Stimulated activated CD4-positive, alpha-beta T cell treated with anti-CD3 and anti-CD28 coated beads, Interleukin-15, amount 100 ng/mL, for 48 hours (primary cell): ENCODE results near the gene SDK1.

Source experiments
- DNase-seq, 2 donors: peaks; one replicate each; pipeline ENCODE4 v3.0.0-alpha.2; 2020; ENCODE audit warnings: low read depth in 2 of 2

Gene SDK1

DNA sequence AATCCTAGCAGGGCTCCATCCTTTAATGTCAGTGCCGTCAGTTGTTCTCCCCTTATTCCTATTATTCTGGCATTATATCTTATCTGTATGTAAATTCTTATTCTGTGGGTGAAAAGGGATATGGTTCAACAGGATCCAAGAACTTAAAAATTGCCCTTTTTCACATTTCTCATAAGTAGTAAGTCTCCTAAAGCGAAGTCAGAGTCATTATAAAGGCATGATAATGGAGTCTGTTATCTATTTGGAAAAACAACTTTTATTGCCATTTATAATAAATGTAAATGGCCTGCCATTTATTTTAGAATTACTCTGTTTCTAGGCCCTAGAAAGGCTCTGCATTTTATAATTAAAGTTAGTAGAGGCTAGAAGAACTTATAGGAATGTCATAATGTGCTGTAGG, 31.3 kb downstream of the SDK1 start:
- no peak for DNase-seq

DNA sequence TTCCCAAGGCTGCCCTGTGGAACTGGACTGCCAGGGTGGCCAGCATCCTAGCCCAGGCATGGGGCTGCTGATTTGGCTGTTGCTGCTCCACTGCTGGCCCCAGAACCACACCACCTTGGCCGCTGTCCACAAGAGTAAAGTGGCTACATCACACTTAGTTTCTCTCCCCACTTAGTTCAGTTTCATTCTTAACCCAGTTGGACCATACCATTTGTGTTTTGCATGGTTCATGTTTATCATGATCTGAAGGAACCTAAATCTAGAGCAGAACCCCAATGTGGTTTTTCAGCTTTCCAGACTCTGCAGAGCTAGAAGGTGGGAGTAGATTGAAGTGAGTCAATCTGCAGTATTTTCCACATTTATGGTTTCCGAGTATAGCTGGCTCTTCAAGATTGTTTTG, 32.8 kb downstream of the SDK1 start:
- no peak for DNase-seq

DNA sequence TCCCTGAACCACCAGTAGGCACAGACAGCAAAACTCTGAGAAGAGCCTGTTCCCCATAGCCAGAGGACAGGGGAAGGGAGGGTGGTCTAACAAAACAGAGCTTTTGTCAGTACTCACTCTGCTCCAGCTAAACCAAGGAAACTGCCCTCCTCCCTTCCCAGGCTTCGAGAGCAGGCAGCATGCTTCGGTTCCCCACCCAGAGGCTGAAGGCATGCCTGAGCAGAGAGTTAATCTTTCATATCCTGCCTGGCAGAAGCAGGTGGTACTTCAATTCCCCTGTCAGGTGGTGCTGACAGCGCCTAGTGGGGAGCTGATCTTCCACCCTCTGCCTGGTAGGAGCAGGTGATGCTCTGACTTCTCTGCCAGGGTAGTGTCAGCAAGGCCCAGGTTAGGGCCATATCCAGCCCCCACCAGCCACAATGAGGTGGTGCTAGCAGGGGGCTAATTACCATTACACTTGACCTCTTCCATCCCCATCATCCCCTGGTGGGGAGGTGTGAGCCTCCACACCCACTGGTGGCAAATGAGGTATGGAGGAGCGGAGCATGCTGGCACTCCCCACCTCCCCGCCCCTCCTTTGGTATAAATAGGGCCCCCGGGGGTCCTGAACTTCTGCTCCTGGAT, 35.1 kb downstream of the SDK1 start:
- DNase-seq = no peak

DNA sequence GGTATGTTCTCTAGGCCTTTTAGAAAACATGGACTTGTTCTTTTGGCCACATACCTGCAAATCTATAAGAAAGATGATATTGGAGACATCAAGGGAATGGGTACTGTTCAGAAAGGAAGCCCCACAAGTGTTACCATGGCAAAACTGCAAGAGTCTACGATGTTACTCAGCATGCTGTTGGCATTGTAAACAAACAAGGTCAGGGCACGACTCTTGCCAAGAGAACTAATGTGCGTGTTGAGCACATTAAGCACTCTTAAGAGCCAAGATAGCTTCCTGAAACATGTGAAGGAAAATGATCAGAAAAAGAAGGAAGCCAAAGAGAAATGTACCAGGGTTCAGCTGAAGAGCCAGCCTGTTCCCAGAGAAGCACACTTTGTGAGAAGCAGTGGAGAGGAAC, 37.1 kb downstream of the SDK1 start:
- DNase-seq = no peak

DNA sequence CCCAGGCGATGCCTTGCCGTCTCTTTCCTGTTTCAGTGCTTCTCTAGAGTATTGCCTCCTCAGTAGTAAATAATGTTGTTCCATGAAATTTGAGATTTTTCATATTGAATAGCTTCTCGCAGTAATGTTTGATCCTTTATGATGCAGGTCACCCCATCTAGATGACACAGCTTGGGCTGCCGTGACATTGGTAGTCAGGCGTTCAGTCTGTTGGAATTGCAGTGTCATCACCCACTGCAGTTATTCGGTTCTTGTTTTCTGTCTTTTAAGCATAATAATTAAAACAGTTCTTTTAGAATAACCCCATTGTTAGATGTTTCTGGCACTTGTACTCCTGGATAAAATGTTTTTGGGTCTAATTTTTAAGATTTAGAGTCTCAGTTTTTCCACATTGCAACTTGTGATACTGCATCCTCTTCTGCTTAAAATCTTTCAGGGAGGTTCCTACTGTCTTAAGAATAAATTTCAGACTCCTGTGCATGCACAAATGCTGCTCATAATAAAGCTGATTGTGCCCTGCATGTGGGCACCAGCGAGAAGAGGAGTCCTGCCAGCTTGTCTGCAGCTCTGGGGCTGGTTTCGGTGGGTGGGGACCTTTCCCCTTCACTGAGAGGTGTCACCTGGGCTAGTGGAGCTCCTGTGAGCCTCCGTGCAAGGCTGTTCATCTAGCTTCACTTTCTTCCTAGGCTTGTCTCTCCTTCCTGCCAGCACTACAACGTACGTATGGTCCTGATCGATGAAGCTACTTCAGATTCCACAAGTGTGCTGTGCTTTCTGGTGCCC, 44.8 kb downstream of the SDK1 start:
- no peak for DNase-seq

DNA sequence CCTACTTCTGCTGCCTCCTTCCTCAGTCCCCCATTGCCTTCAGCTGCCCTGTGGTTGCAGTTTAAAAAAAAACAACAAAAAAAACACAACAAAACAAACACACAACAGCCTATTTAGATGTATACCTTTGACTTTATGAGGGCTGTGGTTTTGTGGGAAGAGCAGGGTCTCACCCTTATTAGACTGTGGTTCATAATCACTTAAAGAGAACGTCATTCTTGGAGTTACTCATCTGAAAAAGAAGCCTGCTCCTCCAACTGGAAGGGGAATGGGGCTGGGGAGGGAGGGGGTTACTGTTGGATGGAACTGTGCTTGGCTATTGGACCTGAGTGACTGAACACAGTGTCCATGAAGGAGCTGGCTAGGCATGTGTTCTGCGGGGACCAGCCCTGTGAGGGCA, 48.1 kb downstream of the SDK1 start:
- DNase-seq = no peak

DNA sequence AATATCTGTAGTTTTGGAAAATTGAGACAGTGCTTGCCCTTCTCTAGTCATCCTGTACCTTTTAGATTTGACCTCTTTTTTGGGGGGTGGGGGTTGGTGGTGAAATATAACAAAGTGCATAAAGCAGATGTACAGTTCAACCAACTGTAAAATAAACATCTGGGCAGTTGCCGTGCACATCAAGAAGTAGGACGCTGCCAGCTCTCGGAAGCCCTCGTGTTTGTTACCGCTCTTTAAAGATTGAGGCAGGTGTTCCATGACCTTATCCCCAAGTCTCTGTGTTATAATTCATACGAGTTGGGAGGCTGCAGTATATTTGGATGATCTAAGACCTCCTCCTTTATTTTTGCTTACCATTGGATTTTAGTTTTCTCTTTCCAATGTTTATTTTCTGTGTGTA, 55.1 kb downstream of the SDK1 start:
- DNase-seq = no peak

DNA sequence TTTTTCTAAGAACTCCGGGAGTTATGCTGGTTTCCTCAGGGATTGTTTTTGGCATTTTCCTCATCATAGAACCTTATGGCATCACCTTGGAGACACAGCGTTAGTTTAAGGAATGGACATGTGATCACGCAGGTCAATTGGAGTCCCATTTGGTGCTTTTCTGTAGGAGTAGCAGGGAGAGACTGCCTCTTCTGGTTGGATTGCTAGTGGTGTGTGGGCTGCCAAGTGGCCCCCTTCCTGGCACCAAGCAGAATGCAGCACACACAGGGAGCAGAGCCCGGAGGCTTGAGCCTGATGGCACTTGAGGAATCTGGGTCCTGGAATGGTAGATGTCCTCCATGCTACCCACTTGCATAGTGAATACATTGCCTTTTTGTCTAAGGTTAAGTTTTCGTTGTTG, 57.9 kb downstream of the SDK1 start:
- no peak for DNase-seq

DNA sequence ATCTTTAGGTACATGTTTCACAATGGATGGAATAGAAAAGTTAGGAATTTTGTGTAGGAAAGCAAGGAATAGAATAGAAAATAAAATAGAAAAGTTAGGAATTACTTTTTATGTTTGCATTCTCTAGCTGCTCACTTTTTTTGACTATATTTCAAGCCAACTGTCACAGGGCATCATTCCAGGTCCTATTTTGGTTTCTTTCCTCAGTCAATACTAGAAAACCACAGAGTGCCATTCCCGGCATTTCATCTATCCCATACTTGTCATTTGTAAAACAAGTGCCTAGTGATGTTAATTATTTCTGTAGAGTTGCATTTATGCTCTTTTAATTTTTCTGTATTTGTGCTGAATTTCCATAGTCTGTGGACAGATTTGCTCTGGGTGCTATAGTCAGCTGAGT, 66.2 kb downstream of the SDK1 start:
- DNase-seq = no peak

DNA sequence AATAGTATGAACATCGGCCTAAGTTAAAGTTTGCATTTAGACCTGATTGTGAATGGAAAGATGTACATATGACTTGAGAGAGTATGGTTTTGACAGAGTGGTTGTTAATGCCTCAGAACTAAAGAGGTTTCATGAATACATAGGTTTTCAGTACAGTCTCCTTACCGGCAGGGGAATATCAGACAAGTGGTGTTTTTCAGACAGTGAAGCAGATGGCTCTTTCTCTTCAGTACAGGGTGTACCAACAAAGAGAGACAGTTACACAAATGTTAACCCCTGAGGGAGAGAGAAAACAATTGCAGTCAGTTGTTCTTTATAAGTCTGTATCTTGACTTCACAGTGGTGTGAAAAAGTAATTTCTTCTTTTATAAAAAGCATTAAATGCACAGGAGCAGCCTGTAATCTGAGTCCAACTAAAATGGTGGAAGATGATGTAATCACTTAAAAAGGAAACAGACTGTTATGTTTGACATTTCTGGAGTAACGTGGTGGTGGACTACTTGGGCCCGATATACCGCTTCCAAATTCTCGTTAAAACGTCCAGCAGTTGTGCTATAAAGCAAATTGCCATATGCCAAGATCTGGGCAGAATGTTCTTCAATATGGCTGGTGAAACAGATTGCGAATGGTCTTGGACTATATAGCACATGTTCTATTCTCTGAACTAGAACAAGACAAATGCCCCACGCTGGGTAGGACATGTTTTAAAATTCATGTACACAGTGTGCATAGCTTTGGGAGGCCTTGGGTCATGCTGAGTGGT, 69.2 kb downstream of the SDK1 start:
- DNase-seq = no peak

DNA sequence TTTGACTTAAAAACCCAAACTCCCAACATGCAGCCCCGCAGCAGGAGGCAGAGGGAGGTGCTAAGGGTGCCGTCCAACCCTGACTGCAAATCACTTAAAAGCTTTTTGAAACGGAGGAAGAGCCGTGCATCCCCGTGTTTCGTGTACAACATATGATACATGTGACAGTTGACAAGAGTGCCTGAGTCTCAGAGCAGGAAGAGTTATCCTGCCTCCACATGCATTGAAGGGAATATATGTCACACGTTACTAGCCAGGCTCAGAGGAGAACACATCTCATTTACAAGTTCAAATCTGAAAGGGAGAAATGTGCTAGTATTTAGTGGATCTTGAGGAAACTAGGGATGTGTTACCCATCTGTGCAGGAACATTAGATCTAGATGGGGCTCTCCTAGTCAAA, 69.9 kb downstream of the SDK1 start:
- no peak for DNase-seq

DNA sequence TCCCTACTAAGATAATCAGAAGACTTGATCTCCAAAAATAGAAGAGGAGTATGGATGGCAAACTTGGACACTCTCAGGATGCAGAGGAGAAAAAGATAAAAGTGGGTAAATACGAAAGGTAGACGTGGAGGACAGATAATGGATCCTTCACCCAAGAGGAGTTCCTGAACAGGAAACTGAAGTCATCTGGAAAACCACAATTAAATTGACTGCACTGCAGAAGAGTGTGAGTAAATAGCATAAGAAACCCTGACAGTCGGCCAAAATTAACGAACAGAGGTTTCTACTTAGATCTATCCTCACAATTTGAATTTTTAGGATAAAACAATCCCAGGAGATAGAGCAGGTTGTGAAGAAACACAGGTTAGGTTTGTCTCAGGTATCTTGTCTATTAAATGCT, 70.5 kb downstream of the SDK1 start:
- DNase-seq = no peak

DNA sequence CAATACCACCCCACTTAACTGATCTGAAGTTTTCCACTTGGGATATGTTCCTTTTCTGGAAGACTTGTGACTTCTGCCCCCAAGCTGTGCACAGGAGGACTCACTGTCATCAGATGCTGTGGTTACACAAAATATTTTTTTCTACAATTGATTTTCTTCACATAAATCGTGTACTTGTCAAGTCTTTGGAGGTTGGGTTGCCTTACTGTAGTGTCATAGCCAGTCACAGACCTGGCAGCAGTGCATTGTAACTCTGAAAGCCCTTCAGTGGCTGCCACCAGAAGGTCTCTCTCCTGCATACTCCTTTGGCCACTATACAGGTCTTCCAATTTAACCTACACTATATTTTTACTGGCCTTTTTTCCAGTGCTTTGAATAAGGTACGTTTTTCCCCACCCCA, 73.2 kb downstream of the SDK1 start:
- DNase-seq = no peak

DNA sequence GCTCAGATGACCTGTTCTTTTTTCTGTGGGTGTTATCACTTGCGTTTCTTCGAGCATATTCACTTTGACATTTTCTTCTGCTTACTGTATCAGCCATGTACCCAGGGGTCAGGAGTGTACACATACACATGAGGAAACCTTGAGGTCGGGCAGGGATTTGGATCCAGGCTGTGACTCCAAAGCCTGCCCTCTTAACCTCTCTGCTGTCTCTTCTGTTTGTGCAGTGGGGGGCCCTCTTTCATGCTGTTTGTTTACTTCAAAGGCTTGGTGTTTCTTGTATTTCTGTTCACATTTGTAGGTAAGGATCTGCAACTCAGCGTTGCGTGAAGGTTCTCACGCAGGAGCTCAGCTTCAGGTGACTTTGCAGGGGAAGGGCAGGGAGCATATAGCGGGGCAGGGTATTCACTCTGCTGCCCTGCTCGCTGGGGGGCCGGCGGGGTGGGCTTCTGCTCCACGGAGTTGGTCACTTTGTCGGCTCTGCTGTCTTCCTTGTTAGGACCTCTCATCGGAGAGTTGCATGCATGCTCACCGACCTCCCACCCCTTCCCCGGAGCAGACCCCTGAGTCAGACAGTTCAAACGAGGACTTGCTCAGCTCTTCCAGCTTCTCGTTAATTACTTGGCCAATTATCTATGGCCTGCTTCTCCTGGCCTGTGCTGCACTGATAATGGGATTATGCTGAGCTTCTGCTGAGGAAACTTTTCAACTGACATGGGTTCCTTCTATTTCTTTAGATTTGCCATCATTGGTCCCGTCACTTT, 77.5 kb downstream of the SDK1 start:
- DNase-seq = no peak

DNA sequence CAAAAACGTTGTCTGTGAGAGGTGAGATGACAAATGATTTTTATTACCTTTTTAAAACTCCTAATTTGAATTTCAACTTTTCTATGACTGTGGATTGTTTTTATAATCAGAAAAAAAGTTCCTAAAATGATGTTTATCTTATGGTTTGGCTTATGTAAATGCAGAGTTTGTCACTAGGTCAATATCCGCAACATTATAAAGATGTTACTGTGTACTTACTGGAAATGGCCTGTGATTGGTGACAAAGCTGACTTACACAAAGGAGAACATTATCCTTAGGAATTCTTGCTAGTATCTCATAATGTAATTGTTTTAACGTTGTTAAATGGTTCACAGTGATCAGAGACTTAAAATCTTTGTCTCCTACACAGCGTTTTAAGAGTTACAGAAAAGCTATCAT, 79.0 kb downstream of the SDK1 start:
- no peak for DNase-seq

DNA sequence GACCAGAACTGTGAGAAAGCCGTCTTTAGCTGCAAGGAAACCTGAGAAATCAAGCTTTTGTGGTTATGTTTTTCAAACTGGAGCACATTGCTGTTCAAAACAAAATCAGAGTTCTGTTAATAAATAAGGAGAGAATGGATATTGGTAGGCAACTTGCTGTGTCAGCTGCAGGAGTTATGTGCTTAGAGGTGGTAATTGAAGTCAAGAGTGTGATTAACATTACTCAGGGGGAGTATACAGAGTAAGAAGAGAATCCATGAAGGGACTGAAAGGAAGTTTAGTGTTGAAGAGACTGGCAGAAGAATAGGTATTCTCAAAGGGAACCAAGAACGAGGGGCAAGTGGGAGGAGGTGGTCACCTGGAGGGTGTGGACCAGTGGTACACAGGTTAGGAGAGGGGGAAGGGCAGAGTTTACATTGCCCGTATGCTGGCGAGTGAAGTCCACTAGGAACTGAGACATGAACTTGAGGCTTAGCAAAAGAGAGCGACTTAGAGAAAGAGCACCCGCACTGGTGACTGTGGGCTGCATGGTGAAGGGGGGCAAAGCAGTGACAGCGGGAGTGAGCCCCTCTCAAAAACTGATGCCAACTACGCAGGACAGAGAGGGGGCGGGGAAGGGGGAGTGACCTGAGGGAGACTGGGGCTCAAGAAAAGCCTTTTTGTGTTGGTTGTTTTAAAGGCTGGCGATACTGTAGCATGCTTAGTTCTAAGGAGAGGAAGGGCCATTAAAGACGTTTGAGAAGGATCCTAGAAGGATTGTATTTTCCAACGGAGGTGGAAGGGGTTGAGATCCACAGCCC, 80.0 kb downstream of the SDK1 start:
- DNase-seq = no peak

DNA sequence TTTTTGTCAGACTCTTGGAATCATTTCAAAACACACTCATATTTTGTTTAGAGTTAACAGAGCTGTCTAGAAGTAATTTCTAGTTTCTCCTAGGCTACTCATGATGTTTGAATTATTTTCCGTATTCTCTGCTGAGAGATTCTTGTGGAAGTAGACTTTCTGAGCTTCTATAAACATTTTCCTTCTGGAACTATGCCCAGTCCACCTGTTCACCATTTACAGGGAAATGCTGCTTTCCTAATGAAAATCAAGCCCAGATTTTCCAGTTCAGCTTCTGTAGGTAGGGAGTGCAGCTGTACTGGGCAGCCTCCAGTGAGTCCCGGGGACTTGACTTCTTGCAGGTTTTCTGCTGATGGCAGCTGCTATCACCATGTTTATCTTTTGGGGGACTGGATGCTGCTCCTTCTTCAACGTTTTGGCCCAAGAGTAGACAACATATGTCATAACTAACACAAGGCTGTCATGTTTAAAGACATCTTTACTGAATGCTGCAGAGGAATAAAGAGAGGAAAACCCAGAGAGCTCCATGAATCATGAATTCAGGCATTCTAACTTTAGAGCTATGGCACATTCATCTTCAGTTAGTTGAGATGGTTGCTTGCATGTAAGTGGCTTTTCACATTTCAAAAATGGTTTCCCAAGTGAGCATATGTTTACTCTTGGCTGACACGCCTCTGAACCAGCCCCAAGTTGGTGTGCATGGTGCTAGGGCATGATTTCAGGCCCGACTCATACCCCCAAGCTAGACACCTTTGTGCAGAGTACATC, 85.6 kb downstream of the SDK1 start:
- no peak for DNase-seq

DNA sequence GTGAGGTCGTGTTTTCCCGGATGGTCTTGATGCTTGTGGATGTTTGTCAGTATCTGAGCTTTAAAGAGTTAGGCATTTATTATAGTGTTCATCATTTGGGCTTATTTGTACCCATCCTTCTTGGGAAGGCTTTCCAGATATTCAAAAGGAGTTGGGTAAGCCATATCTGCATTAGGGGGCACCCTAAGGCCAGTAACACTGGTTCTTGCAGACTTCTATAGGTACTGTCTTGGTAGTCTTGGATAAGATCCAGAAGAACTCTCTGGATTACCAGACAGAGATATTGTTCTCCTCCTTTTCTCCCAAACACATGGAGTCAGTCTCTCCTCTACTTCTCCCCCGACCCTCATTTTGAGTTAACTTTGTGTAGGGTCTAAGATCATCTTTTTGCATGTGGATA, 92.8 kb downstream of the SDK1 start:
- DNase-seq = no peak

DNA sequence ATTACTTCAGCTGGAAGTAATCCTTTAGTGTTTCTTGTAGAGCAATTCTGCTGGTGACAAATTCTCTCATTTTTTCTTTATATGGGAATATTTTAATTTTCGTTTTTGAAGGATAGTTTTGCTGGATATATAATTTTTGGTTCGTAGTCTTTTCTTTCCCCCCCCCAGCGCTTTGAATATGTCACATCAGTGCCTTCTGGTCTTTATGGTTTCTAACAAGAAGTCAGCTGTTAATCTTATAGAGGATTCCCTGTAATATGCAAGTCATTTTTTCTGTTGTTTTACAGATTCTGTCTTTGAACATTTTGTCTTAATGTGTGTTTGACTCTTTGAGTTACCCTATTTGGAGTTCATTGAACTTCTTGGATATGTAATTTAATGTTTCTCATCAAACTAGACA, 96.3 kb downstream of the SDK1 start:
- DNase-seq = no peak

DNA sequence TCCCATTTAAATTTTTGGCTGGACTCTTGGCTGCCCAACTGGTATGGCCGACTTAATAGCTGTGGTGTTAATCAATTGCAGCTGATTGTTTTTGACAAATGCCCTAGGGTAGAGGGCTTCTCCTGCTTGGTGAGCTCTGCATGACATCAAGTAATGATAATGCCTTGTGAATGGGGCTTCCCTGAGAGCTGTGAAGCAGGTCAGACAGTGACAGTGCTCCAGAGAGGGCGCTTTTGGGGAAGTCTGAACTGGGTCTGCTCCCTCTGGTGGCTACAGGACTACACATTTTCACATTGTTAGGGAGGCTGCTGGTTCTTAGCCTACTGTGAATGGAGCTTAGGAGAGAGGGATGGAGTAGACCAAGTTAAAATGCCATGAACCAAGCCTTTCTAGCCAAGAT, 98.8 kb downstream of the SDK1 start:
- DNase-seq = no peak

DNA sequence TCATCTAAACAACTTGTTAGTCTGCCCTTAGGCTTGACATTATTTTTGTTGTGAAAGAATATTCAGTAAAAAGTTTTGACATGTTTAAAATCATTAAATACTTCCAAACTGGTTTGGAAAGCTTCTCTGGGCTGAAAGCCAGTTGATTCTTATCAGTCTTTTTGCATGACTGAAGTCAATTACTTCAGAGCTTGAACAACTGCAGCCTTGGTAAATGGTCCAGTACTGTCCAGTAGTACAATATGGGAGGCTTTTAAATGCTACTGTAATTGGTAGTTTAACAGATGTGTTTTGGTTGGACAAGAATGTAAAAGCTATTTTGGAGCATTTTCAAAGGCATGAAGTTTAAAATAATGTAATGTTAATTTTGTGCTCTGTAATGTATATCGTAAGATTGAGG, 103.4 kb downstream of the SDK1 start:
- no peak for DNase-seq
